ENCODE results near the gene ZMYND15.
"Not testable (repeated sequence)": the region's sequence is repeated elsewhere in the genome, so short reads cannot be mapped to it uniquely, and the experiment has no call there.

ZMYND15 gene

DNA sequence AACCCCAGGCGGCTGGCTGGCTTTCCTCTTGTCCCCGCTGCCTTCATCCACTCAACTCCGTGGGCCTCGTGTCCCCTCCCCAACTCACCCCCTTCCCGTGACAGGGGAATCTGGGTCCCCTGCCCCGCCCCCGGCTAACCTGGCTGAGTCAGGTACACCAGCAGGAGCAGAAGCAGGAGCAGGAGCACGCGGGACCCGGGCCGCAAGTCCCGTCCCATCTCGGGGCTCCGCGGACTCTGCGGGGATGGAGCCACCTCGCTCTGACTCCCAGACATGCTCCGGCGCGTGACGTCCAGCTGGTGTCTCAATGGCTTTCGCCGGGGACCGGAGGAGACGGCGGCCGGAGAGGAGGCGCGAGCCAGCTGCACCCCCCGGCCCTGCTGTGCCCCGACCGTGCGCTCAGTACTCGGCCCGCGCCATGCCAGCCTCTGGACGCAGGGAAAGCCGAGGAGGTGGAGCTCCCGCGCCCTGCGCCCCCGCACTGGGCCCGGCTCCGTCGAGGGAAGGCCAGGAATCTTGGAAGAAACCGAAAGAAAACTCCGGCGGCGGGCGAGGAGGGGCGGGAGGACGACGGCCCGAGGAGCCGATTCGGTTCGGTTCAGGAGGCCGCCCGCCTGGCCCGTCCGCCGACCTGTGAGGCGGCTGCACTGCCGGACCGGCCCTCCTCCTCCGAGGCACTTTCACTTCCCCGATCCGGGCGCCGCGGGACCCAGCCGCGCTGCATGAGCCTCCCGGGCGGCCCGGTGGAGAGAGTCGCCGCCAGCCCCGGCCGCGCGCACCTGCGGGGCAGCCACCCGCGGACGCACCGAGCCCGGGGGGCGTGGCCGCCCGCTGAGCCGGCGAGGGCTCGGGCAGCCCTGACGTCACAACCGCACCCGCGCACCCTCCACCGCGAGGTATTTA is at the start of gene ZMYND15, which contains the start of gene CXCL16:
ZMYND15 (plus strand) TSS at position 712 of the 903 bp plus-strand sequence. CDS start 716 bp downstream, outside the sequence.
CXCL16 (minus strand) TSS at position 807 of the 903 bp plus-strand sequence; CDS start at position 218, 589 bp downstream.
- no peak for DNase-seq (ENCODE audit: low read depth in 1 of 2, low spot score in 1 of 2)

- not testable (repeated sequence) for DNase-seq (ENCODE audit: low read depth in 1 of 2, low spot score in 1 of 2)
Observed at GRCh38 chr17:4689872-4690271, 49.8 kb upstream of the ZMYND15 start.

- DNase-seq (ENCODE audit: low read depth in 1 of 2, low spot score in 1 of 2), result no peak
Observed at GRCh38 chr17:4690745-4691144, 48.9 kb upstream of the ZMYND15 start.

GRCh38 chr17:4691686-4692085 is 47.9 kb upstream of the ZMYND15 start:
- no peak for DNase-seq (ENCODE audit: low read depth in 1 of 2, low spot score in 1 of 2)

DNA sequence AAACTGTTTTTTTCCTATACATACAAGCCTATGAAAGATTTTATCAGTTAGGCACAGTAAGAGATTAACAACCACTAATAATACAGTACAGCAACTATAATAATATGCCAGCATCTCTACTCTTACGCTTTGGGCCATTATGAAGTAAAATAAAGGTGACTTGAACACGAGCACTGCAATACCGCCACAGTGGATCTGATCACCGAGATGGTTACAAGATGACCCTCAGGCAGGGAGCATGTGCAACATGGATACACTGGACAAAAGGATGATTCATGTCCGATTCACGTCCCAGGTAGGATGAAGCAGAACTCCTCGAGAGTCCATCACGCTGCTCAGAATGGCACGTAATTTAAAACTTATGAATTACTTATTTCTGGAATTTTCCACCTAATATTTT is 46.2 kb upstream of the ZMYND15 start:
- no peak for DNase-seq (ENCODE audit: low read depth in 1 of 2, low spot score in 1 of 2)

GRCh38 chr17:4696437-4696805 is 43.2 kb upstream of the ZMYND15 start:
- no peak for DNase-seq (ENCODE audit: low read depth in 1 of 2, low spot score in 1 of 2)

DNA sequence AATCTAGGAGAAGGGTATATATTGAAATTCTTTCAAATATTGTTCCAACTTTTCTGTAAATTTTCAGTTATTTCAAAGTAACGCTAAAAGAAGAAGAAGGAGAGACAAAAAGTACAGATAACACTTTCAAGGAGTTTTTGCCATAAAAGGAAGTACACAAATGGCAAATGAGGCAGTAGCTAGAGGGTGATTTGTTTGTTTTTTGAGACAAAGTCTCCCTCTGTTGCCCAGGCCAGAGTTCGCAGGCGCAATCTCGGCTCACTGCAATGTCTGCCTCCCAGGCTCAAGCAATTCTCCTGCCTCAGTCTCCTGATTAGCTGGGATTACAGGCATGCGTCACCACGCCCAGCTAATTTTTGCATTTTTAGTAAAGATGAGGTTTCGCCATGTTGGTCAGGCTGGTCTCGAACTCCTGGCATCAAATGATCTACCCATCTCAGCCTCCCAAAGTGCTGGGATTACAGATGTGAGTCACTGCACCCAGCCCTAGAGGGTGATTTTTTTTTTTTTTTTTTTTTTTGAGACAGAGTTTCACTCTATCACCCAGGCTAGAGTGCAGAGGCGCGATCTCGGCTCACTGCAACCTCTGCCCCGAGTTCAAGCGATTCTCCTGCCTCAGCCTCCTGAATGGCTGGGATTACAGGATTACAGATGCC is 40.1 kb upstream of the ZMYND15 start:
- not testable (repeated sequence) for DNase-seq (ENCODE audit: low read depth in 1 of 2, low spot score in 1 of 2)

DNA sequence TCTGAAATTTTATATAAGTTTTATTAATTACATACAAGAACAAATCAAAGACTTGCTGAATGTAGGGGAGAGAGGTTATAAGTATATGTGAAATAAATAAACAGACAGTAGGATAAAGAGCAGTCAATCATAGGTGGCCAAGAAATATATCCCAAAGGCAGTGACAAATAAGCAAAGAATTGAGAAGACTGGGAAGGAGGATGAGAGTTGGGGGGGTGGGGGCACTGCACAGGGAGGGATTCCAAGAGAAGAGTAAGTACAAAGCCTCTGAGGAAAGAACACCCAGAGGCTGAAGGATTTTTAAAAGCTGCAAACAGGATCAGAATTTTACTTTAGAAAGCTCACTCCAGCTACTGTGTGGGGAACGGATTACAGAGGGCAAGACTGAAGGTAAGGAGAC is 38.5 kb upstream of the ZMYND15 start:
- DNase-seq (ENCODE audit: low read depth in 1 of 2, low spot score in 1 of 2), result no peak

GRCh38 chr17:4703330-4703691 is 36.3 kb upstream of the ZMYND15 start:
- no peak for DNase-seq (ENCODE audit: low read depth in 1 of 2, low spot score in 1 of 2)

DNA sequence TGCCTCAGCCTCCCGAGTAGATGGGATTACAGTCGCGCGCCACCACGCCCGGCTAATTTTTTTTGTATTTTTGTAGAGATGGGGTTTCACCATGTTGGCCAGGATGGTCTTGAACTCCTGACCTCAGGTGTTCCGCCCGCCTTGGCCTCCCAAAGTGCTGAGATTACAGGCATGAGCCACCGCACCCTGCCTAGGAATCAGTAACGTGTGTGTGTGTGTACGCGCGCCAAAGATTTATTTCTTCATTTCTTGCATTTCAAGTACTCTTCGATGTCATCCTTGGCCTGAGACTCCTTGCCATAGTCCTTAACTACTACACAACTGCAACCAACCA is 35.1 kb upstream of the ZMYND15 start:
- not testable (repeated sequence) for DNase-seq (ENCODE audit: low read depth in 1 of 2, low spot score in 1 of 2)

- no peak for DNase-seq (ENCODE audit: low read depth in 1 of 2, low spot score in 1 of 2)
Observed at GRCh38 chr17:4704991-4705390, 34.6 kb upstream of the ZMYND15 start.

DNA sequence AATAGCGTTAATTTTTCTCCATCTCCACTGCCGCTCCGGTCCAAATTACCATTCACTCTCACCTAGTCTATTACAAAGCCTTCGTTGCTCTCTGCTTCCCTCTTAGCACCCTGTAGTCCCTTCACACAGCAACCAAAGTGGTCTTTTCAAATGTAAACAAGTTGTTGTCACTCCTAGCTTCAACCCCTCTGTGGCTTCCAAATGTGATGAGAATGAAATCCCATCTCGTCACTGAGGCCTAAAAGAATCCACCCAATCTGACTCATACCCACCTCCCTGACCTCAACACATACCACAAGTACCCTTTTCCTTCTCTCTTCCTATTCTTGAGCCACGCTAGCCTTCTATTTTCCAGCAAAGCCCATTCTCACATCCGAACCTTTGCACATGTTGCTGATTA is 33.5 kb upstream of the ZMYND15 start:
- no peak for DNase-seq (ENCODE audit: low read depth in 1 of 2, low spot score in 1 of 2)

DNA sequence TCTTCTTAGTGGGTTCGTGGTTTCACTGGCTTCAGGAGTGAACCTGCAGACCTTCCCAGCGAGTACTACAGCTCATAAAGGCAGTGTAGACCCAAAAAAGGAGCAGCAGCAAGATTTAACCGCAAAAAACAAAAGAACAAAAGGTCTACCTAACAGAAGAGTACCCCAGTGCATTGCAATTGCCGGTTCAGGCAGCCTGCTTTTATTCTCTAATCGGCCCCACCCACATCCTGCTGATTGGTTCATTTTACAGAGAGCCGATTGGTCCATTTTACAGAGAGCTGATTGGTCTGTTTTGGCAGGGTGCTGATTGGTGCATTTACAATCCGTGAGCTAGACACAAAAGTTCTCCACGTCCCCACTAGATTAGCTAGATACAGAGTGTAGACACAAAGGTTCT is 31.2 kb upstream of the ZMYND15 start:
- DNase-seq (ENCODE audit: low read depth in 1 of 2, low spot score in 1 of 2), result peak in 1 of 2 donors; percentile 57

DNA sequence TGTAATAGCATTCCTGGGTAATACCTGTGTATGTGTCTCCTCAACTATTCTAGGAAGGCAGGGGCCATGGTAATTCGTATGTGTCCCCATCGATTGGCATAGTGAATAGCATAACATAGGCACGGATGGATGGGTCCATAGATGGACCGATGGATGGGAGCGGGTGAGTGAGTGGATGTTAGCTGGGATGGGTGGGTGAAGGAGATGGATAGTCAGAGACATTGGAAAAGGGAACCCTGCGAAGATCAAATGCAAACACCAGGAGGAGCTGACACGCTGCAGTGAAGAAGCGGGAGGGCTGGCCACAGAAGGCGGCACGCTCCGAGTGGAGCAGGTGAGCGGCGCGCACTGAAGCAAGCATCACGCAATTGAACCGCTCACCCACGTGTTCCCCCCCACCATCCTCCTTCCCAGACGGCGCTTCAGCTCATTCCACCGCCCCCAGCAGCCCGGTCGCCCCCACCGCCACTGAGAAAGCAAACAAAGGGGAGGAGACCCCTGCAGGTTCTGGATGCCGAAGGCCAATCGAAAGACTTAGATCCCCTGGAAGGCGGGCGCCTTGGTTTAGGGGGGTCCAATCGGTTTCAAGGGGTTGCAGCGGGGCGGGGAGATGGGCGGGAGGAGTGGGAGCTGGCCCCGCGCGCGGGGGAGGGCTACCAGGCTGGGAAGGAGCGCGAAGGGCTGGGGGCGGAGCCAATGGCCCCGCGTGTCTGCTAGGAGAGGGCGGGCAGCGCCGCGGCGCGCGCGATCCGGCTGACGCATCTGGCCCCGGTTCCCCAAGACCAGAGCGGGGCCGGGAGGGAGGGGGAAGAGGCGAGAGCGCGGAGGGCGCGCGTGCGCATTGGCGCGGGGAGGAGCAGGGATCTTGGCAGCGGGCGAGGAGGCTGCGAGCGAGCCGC is 29.6 kb upstream of the ZMYND15 start, which contains the start of gene ARRB2:
ARRB2 (plus strand) TSS at position 839 of the 899 bp plus-strand sequence. CDS start 90 bp downstream, outside the sequence.
- DNase-seq (ENCODE audit: low read depth in 1 of 2, low spot score in 1 of 2), result peak; percentile 95

DNA sequence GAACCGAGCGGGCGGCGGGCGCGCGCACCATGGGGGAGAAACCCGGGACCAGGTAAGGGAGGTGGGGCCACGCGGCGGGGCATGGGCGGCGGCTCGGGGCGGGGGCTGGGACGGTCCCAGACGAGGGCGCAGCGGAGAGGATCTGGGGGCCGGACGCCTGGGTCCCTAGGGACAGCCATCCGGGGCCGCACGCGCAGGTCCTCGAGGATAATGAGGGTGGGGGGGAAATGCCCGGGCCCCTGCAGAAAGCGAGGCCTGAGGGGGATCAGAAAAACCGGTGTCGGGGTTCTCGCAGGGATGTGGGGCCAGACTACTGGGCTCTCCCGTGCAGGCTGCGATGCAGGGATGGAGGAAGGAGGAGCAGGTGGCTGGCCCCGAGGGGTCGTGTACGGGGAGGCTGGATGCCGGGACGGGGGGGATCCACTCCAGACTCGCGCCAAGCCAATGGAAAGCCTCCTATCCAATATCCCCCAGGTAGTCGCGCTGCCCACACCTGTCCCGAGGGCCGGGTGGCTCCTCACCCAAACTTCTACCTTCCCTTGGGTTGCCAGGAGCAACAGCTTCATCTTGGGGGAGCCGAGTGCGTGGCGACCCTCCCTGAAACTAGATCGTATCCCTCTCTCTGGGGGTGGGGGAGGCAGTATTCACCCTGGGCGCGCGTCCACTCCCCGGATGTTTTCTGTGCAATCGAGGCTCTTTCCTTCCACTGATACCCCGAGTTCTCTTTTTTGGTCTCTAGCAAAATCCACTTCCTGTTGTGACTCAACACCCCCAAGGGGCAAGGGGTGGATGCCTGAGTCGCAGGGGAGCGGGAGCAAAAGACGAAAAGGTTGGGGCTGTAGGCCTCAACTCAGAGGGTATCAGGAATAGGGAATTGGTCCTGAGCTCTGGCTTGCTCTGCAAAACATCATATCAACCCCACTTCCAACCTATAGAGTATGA is 28.7 kb upstream of the ZMYND15 start:
- peak in 1 of 2 donors; percentile 32 for DNase-seq (ENCODE audit: low read depth in 1 of 2, low spot score in 1 of 2)

GRCh38 chr17:4711661-4712181 is 27.9 kb upstream of the ZMYND15 start:
- DNase-seq (ENCODE audit: low read depth in 1 of 2, low spot score in 1 of 2), result no peak

DNA sequence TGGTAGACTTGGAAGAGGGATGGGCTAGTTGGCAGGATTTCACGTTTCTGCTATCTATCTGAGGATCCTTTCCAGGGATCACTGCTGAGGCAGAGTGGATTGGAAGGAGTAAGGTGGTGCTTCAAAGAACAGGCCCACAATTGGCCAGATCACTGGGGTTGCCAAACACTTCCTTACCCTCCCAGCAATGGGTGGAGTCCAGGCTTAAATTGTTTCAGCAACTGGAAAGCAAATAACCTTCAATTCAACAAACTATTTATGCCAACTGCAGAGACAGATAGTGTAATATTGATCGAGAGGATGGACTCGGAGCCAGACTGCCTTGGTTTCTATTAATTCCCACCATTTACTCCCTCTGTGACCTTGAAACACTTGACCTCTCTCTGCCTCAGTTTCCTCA is 27.1 kb upstream of the ZMYND15 start:
- DNase-seq (ENCODE audit: low read depth in 1 of 2, low spot score in 1 of 2), result no peak

GRCh38 chr17:4714340-4715062 is 25.1 kb upstream of the ZMYND15 start:
- DNase-seq (ENCODE audit: low read depth in 1 of 2, low spot score in 1 of 2), result not testable (repeated sequence)

DNA sequence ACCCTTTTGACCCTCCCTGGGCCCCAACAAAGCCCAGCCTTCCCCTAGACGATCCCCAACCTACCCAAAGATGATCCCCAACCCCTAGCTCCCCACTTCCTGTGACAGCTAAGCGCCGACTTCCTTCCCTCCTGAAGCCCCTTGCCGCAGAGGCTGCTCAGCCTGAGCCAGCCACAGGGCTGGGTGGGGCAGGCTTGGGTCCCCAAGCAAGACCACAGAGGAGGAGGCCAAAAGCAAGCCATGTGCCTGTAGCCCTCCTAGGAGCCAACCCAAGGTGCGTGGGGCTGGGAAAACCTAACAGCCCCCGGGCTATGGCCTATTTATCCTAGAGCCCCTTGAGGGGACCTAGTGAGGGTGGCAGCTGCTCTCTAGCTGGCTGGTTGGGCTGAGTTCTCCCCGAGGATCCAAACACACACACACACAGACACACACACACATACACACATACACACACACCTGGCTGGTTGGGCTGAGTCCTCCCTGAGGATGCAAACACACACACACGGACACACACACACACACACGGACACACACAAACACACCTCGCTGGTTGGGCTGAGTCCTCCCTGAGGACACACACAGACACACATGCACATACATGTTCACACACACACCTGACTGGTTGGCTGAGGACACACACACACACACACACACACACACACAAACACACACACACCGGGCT is 24.4 kb upstream of the ZMYND15 start:
- DNase-seq (ENCODE audit: low read depth in 1 of 2, low spot score in 1 of 2), result no peak
